GM12878 (cell line): Measurements from ENCODE around the gene ADAMTS19. TPM values are rescaled to one million over a fixed set of nuclear protein-coding genes. Genes with fewer than 3 reads are reported as not detected.

Experiments
- ATAC-seq: fragments of 200-7000 bp; cut with Tn5 transposase; 3 replicates; pipeline ENCODE4 v1.9.1; 2020; ENCODE audit warnings: mild to moderate bottlenecking, moderate library complexity
- BruUV-seq: library from RNA; stranded (reverse); fragments of 400-500 nt; replicated peaks from 2 replicates; lab custom pipeline; 2021; lab: Mats Ljungman, UMichigan
- CTCF ChIA-PET: fragments of 300-600 bp; sonication (Branson Sonifier 250); formaldehyde crosslinking; extraction: SDS; loops from one replicate; lab custom pipeline; 2021; ENCODE audit warnings: inconsistent platforms; lab: Yijun Ruan, JAX
- POLR2A ChIA-PET: fragments of 350-600 bp; formaldehyde crosslinking; extraction: SDS; loops from one replicate; lab custom pipeline; 2021; ENCODE audit warnings: inconsistent platforms; lab: Charles Lee
- RAD21 ChIA-PET: fragments of 300-600 bp; sonication (Branson Sonifier 250); formaldehyde crosslinking; loops from one replicate; lab custom pipeline; 2023; ENCODE audit warnings: antibody characterized with exemption; ENCODE audit not compliant: unreplicated experiment; lab: Charles Lee
- SMC1A ChIA-PET: fragments of 300-600 bp; sonication (Branson Sonifier 250); formaldehyde crosslinking; loops from one replicate; lab custom pipeline; 2023; ENCODE audit not compliant: unreplicated experiment, uncharacterized antibody; lab: Charles Lee
- DNase-seq: peaks from one replicate; pipeline ENCODE4 v3.0.0-alpha.2; 2011; ENCODE audit warnings: low read depth, low spot score
- FAIRE-seq: peaks from 3 replicates; lab custom pipeline; 2011; peaks lifted over from hg19 to GRCh38; lab: Jason Lieb, UNC
- H2AFZ ChIP-seq: 2 replicates; pipeline ENCODE4 v1.6.0; 2011; ENCODE audit warnings: low read depth, low read length, control low read depth; ENCODE audit not compliant: control insufficient read depth
- H3K27ac ChIP-seq: 2 replicates; pipeline ENCODE4 v1.5.1; 2011; ENCODE audit warnings: control low read depth; ENCODE audit not compliant: control insufficient read depth, insufficient read depth
- H3K27me3 ChIP-seq, 2 experiments: replicated peaks in 1 of 2; 2 replicates each; pipeline versions ENCODE4 v1.6.0 to v1.6.1; 2011; ENCODE audit warnings: low read length in 1 of 2; ENCODE audit not compliant: control insufficient read depth in 2 of 2, insufficient read depth in 2 of 2
- H3K36me3 ChIP-seq, 2 experiments: 2 replicates each; pipeline ENCODE4 v1.5.1; 2011; ENCODE audit warnings: low read length in 1 of 2; ENCODE audit not compliant: control insufficient read depth in 2 of 2, insufficient read depth in 2 of 2
- H3K4me1 ChIP-seq: 2 replicates; pipeline ENCODE4 v1.6.1; 2011; ENCODE audit warnings: mild to moderate bottlenecking, low read length, moderate library complexity, mixed read lengths; ENCODE audit not compliant: control insufficient read depth, insufficient read depth
- H3K4me2 ChIP-seq: 2 replicates; pipeline ENCODE4 v1.6.0; 2011; ENCODE audit warnings: control low read depth; ENCODE audit not compliant: control insufficient read depth, insufficient read depth
- H3K4me3 ChIP-seq: fragments of 200-600 bp; sonication (generic); 2 replicates; pipeline ENCODE4 v1.5.1; 2016
- H3K79me2 ChIP-seq: 2 replicates; pipeline ENCODE4 v1.6.0; 2011; ENCODE audit warnings: low read length; ENCODE audit not compliant: control insufficient read depth, insufficient read depth
- H3K9ac ChIP-seq: 2 replicates; pipeline ENCODE4 v1.8.0; 2011; ENCODE audit warnings: low read length, control low read depth, mixed read lengths; ENCODE audit not compliant: control insufficient read depth, insufficient read depth
- H3K9me3 ChIP-seq: replicated peaks from 3 replicates; pipeline ENCODE4 v1.5.1; 2011; ENCODE audit warnings: mild to moderate bottlenecking, low read length; ENCODE audit not compliant: control insufficient read depth, insufficient read depth
- H4K20me1 ChIP-seq: 2 replicates; pipeline ENCODE4 v1.6.0; 2011; ENCODE audit not compliant: control insufficient read depth, insufficient read depth
- ATF2 ChIP-seq: IDR thresholded peaks from 2 replicates; pipeline ENCODE4 v1.6.1; 2012; ENCODE audit warnings: low read length, inconsistent platforms
- ATF3 ChIP-seq: IDR thresholded peaks from 2 replicates; pipeline ENCODE4 v1.6.1; 2011; ENCODE audit warnings: low read depth, mild to moderate bottlenecking, low read length, moderate library complexity, borderline replicate concordance; ENCODE audit errors: extremely low read depth
- BACH1 ChIP-seq: fragments of 450-650 bp; IDR thresholded peaks from 2 replicates; pipeline ENCODE4 v1.6.1; 2017; ENCODE audit warnings: mild to moderate bottlenecking, borderline replicate concordance
- BRCA1 ChIP-seq: IDR thresholded peaks from 2 replicates; pipeline ENCODE4 v1.6.1; 2011; ENCODE audit warnings: low read depth, low read length, improper control_type of control experiment
- CBFB ChIP-seq: IDR thresholded peaks from 2 replicates; pipeline ENCODE4 v1.6.1; 2016; ENCODE audit warnings: antibody characterized with exemption, low read depth
- CHD4 ChIP-seq: fragments of 200-600 bp; sonication (generic); IDR thresholded peaks from 2 replicates; pipeline ENCODE4 v1.6.1; 2016; ENCODE audit warnings: mild to moderate bottlenecking
- EZH2 ChIP-seq: IDR thresholded peaks from 2 replicates; pipeline ENCODE4 v1.6.1; 2012; ENCODE audit warnings: low read depth, mild to moderate bottlenecking, control low read depth, inconsistent platforms, low read length, borderline replicate concordance; ENCODE audit not compliant: control insufficient read depth
- HDAC2 ChIP-seq: fragments of 200-600 bp; sonication (generic); IDR thresholded peaks from 2 replicates; pipeline ENCODE4 v1.6.1; 2017
- IRF3 ChIP-seq: fragments of 450-650 bp; IDR thresholded peaks from 2 replicates; pipeline ENCODE4 v1.6.1; 2014; ENCODE audit warnings: mild to moderate bottlenecking
- MEF2B ChIP-seq: fragments of 450-650 bp; IDR thresholded peaks from 2 replicates; pipeline ENCODE4 v1.6.1; 2018; ENCODE audit warnings: mild to moderate bottlenecking, moderate library complexity; ENCODE audit not compliant: partially characterized antibody, poor library complexity, severe bottlenecking
- MTA2 ChIP-seq: fragments of 450-650 bp; IDR thresholded peaks from 2 replicates; pipeline ENCODE4 v1.6.1; 2016; ENCODE audit warnings: low read depth, mild to moderate bottlenecking, moderate library complexity
- NR2C1 ChIP-seq: fragments of 450-650 bp; IDR thresholded peaks from 2 replicates; pipeline ENCODE4 v1.6.1; 2017; ENCODE audit warnings: antibody characterized with exemption, mild to moderate bottlenecking, moderate library complexity
- RBBP5 ChIP-seq: fragments of 200-600 bp; sonication (generic); conservative IDR thresholded peaks from 2 replicates; pipeline ENCODE4 v1.6.1; 2016
- RELA ChIP-seq: fragments of 450-650 bp; IDR thresholded peaks from 2 replicates; pipeline ENCODE4 v1.8.0; 2014; ENCODE audit warnings: borderline replicate concordance; ENCODE audit not compliant: partially characterized antibody
- RUNX3 ChIP-seq: IDR thresholded peaks from 2 replicates; pipeline ENCODE4 v1.6.1; 2012; ENCODE audit warnings: low read length, inconsistent platforms
- SPI1 ChIP-seq: IDR thresholded peaks from 2 replicates; pipeline ENCODE4 v1.6.1; 2011; ENCODE audit warnings: low read depth, mild to moderate bottlenecking, low read length, moderate library complexity, borderline replicate concordance; ENCODE audit not compliant: insufficient read depth
- SREBF2 ChIP-seq: IDR thresholded peaks from 2 replicates; pipeline ENCODE4 v1.6.1; 2012; ENCODE audit warnings: mild to moderate bottlenecking, low read length
- TCF7 ChIP-seq: IDR thresholded peaks from 2 replicates; pipeline ENCODE4 v1.6.1; 2014; ENCODE audit warnings: antibody characterized with exemption, borderline replicate concordance
- ZNF207 ChIP-seq: fragments of 450-650 bp; IDR thresholded peaks from 2 replicates; pipeline ENCODE4 v1.6.1; 2014; ENCODE audit warnings: antibody characterized with exemption, mild to moderate bottlenecking, borderline replicate concordance
- WGBS: methylation state at CpG from one replicate; pipeline ENCODE4 v1.1.6; 2016; ENCODE audit warnings: low lambda C conversion rate; ENCODE audit not compliant: insufficient replicate concordance, insufficient coverage; ENCODE audit errors: missing lambda C conversion rate; 5-methylcytosine and 5-hydroxymethylcytosine counted together
- in situ Hi-C: fragments of 300-500 bp; cut with MboI; formaldehyde crosslinking; loops from 9 replicates; pipeline ENCODE4 v1.14.3; 2018; ENCODE audit warnings: mixed read lengths
- intact Hi-C: fragments of 100-400 bp; cut with micrococcal nuclease; formaldehyde crosslinking; loops from one replicate; pipeline ENCODE4 v1.14.2; 2022; ENCODE audit not compliant: unreplicated experiment
- polyA plus RNA-seq, 11 experiments: library from polyadenylated mRNA; depleted of rRNA in 4 of 11; unstranded in 6 of 11; stranded (reverse) in 5 of 11; fragments of >200 nt; fragmentation: Nextera tagmentation in 4 of 11; fragmentation: Illumina TruSeq in 1 of 11; extraction: Ambion mirVana in 4 of 11; extraction: Trizol in 1 of 11; gene quantifications; 1 replicate in 1 of 11; 2 replicates in 10 of 11; pipeline versions ENCODE4 v1.2.1 to v1.2.3, GENCODE V29; 2011 to 2016; ENCODE audit warnings: inconsistent platforms in 2 of 11, missing spikeins in 2 of 11, low read depth in 1 of 11
- total RNA-seq, 4 experiments: library from RNA; depleted of rRNA in 3 of 4; stranded (reverse); fragments of >200 nt in 3 of 4; fragmentation: Illumina TruSeq in 1 of 4; extraction: Trizol in 1 of 4; gene quantifications; 2 replicates each; pipeline versions ENCODE4 v1.2.1 to v1.2.3, GENCODE V29; 2013 to 2021

The ADAMTS19 gene
- total and polyA plus RNA-seq, 10 of the 15 experiments (the other 5 are each of a cell fraction or from before 2014, with no cell fraction given): not detected

- Histone ChIP-seq H3K9me3 (no peaks in the 10 kb centered on the region), H2AFZ (no peak overlapping the region), H3K9ac (no peak overlapping the region), H3K4me2 (peak overlapping the region; percentile 25; the same call in 1 of the 2 replicates), H3K4me3 (no peak overlapping the region), H3K79me2 (no peaks in the 10 kb centered on the region), H3K4me1 (no peaks in the 10 kb centered on the region), H3K27ac (no peak overlapping the region), H4K20me1 (no peaks in the 10 kb centered on the region), H3K36me3 (no peaks in the 10 kb centered on the region), H3K27me3 (peaks cover 6 to 14% of the 10 kb centered on the region in 2 experiments)
- no peak for ATAC-seq
- no peak for DNase-seq
- ChIA-PET RAD21 (no interaction called here), CTCF (no interaction called here), POLR2A (no interaction called here), SMC1A (no interaction called here)
- no TSS peak for BruUV-seq
- in situ Hi-C loops (no loop called here), intact Hi-C loops (no loop called here)
- FAIRE-seq: no peak
- 8% methylated on average over 10 of the region's 10 CpGs for WGBS
- TF ChIP-seq EZH2: no peak
- no peak for TF ChIP-seq BACH1
- no peak for TF ChIP-seq IRF3
- no peak for TF ChIP-seq ATF3
- no peak for TF ChIP-seq ATF2
- no peak for TF ChIP-seq TCF7
- no peak for TF ChIP-seq MTA2
- TF ChIP-seq SREBF2: no peak
- no peak for TF ChIP-seq ZNF207
- no peak for TF ChIP-seq CBFB
- no peak for TF ChIP-seq BRCA1
- no peak for TF ChIP-seq NR2C1
- TF ChIP-seq SPI1: no peak
- no peak for TF ChIP-seq RUNX3
- no peak for TF ChIP-seq RELA
- no peak for TF ChIP-seq CHD4
- no peak for TF ChIP-seq HDAC2
- no peak for TF ChIP-seq RBBP5
- TF ChIP-seq MEF2B: no peak
These were observed 506 bp downstream of the ADAMTS19 start for GRCh38 chr5:129460672-129460935.
